PC-3 (cell line): ENCODE data around the gene CA11. TPM values are rescaled to one million over a fixed set of nuclear protein-coding genes. Genes with fewer than 3 reads are reported as not detected.

Experiments
- ATAC-seq: fragments of 200-7000 bp; cut with Tn5 transposase; 2 replicates; pipeline ENCODE4 v1.9.1; 2020; ENCODE audit warnings: mild to moderate bottlenecking, moderate library complexity
- BruUV-seq: library from RNA; stranded (reverse); fragments of 400-500 nt; replicated peaks from 2 replicates; lab custom pipeline; 2021; lab: Mats Ljungman, UMichigan
- CTCF ChIA-PET: fragments of 300-600 bp; sonication (Branson Sonifier 250); formaldehyde crosslinking; loops from one replicate; lab custom pipeline; 2022; ENCODE audit warnings: antibody characterized with exemption; lab: Charles Lee
- POLR2A ChIA-PET: fragments of 300-600 bp; sonication (Branson Sonifier 250); formaldehyde crosslinking; loops from one replicate; lab custom pipeline; 2022; ENCODE audit warnings: antibody characterized with exemption; ENCODE audit not compliant: unreplicated experiment; lab: Charles Lee
- DNase-seq: peaks from one replicate; pipeline ENCODE4 v3.0.0-alpha.2; 2015
- H2AFZ ChIP-seq: fragments of 300-600 bp; sonication (generic); 2 replicates; pipeline ENCODE4 v1.6.0; 2016; ENCODE audit warnings: antibody characterized with exemption, low read length
- H3F3A ChIP-seq: fragments of 300-600 bp; sonication (generic); one replicate; pipeline ENCODE4 v1.6.0; 2017; ENCODE audit warnings: antibody characterized with exemption, low read length, control low read depth, mild to moderate bottlenecking; ENCODE audit not compliant: unreplicated experiment
- H3K27ac ChIP-seq: fragments of 300-600 bp; sonication (generic); 2 replicates; pipeline ENCODE4 v1.5.1; 2016; ENCODE audit warnings: mild to moderate bottlenecking, low read length
- H3K27me3 ChIP-seq: fragments of 300-600 bp; sonication (generic); 2 replicates; pipeline ENCODE4 v1.6.1; 2016; ENCODE audit warnings: low read length, mixed read lengths
- H3K36me3 ChIP-seq: fragments of 300-600 bp; sonication (generic); 2 replicates; pipeline ENCODE4 v1.6.1; 2016; ENCODE audit warnings: low read depth, mixed run types, low read length, mixed read lengths
- H3K4me1 ChIP-seq: fragments of 300-600 bp; sonication (generic); 2 replicates; pipeline ENCODE4 v1.5.1; 2016; ENCODE audit warnings: low read length; ENCODE audit not compliant: insufficient read depth
- H3K4me2 ChIP-seq: fragments of 300-600 bp; sonication (generic); 2 replicates; pipeline ENCODE4 v1.6.0; 2016; ENCODE audit warnings: low read length
- H3K4me3 ChIP-seq: fragments of 300-600 bp; sonication (generic); 2 replicates; pipeline ENCODE4 v1.5.1; 2016; ENCODE audit warnings: mild to moderate bottlenecking, low read length, mixed read lengths
- H3K79me2 ChIP-seq: fragments of 300-600 bp; sonication (generic); 2 replicates; pipeline ENCODE4 v1.6.1; 2017; ENCODE audit warnings: low read length, mixed read lengths
- H3K9ac ChIP-seq: fragments of 300-600 bp; sonication (generic); 2 replicates; pipeline ENCODE4 v1.6.0; 2016; ENCODE audit warnings: mild to moderate bottlenecking, low read length
- H3K9me2 ChIP-seq: fragments of 300-600 bp; sonication (generic); replicated peaks from 2 replicates; pipeline ENCODE4 v1.6.1; 2016; ENCODE audit warnings: mixed run types, low read length, mixed read lengths
- H3K9me3 ChIP-seq: fragments of 300-600 bp; sonication (generic); 2 replicates; pipeline ENCODE4 v1.6.1; 2016; ENCODE audit warnings: low read length, mixed read lengths
- H4K20me1 ChIP-seq: fragments of 300-600 bp; sonication (generic); 2 replicates; pipeline ENCODE4 v1.6.1; 2016; ENCODE audit warnings: low read length, mixed read lengths
- CTCF ChIP-seq: fragments of 300-600 bp; sonication (generic); conservative IDR thresholded peaks from 2 replicates; pipeline ENCODE4 v1.5.1; 2017; ENCODE audit warnings: antibody characterized with exemption, low read depth, mild to moderate bottlenecking, low read length
- EZH2 ChIP-seq: fragments of 300-600 bp; sonication (generic); IDR thresholded peaks from one replicate; pipeline ENCODE4 v1.6.1; 2017; ENCODE audit warnings: antibody characterized with exemption, mild to moderate bottlenecking, low read length; ENCODE audit not compliant: unreplicated experiment
- EZH2phosphoT487 ChIP-seq: fragments of 300-600 bp; sonication (generic); IDR thresholded peaks from 2 replicates; pipeline ENCODE4 v1.6.1; 2018; ENCODE audit warnings: mild to moderate bottlenecking, antibody characterized with exemption, low read length, borderline replicate concordance
- intact Hi-C: fragments of 100-400 bp; cut with micrococcal nuclease; formaldehyde crosslinking; loops from 2 replicates; pipeline ENCODE4 v1.9.0; 2023
- total RNA-seq: library from RNA; depleted of rRNA; stranded (reverse); fragments of >200 nt; gene quantifications from 2 replicates; pipeline ENCODE4 v1.2.3, GENCODE V29; 2014

Gene CA11
- total RNA-seq, 1 experiment from 2014 or later = 4.1 TPM

GRCh38 chr19:48623556-48624066 is 22.4 kb downstream of the CA11 start:
- H3F3A ChIP-seq = no peaks in the 10 kb centered on the region
- no peak for DNase-seq
- no peak overlapping the region for H3K4me2 ChIP-seq
- no peaks in the 10 kb centered on the region for H4K20me1 ChIP-seq
- H3K36me3 ChIP-seq = 0 out of 2 replicates have a peak, but pooled peaks cover under 1% of the 10 kb centered on the region
- H3K9me2 ChIP-seq = no peaks in the 10 kb centered on the region
- H3K9me3 ChIP-seq = no peaks in the 10 kb centered on the region
- no peak overlapping the region for H3K27ac ChIP-seq
- CTCF ChIA-PET = no interaction called here
- intact Hi-C loops = no loop called here
- POLR2A ChIA-PET = no interaction called here
- H3K4me3 ChIP-seq = no peak overlapping the region
- H2AFZ ChIP-seq = no peak overlapping the region
- H3K4me1 ChIP-seq = 0 out of 2 replicates have a peak, but pooled peaks cover 7% of the 10 kb centered on the region
- TF ChIP-seq EZH2 = no peak
- TF ChIP-seq CTCF = no peak
- TF ChIP-seq EZH2phosphoT487 = no peak
- no peak for ATAC-seq
- H3K79me2 ChIP-seq = peaks cover 12% of the 10 kb centered on the region
- no TSS peak for BruUV-seq
- no peak overlapping the region for H3K9ac ChIP-seq
- H3K27me3 ChIP-seq = no peaks in the 10 kb centered on the region

- DNase-seq (no peak), ATAC-seq (no peak; the same call in 1 of the 2 replicates)
- Histone ChIP-seq H3K9me3 (no peaks in the 10 kb centered on the region), H4K20me1 (peaks cover 32% of the 10 kb centered on the region), H3K4me1 (peaks cover 27% of the 10 kb centered on the region), H3K79me2 (peaks cover 42% of the 10 kb centered on the region), H3K4me3 (peak overlapping the region; percentile 100), H3K9me2 (no peaks in the 10 kb centered on the region), H3K9ac (peak overlapping the region; percentile 99), H3K27me3 (no peaks in the 10 kb centered on the region), H2AFZ (peak overlapping the region; percentile 87), H3K4me2 (peak overlapping the region; percentile 95), H3F3A (no peaks in the 10 kb centered on the region), H3K27ac (peak overlapping the region; percentile 47), H3K36me3 (peaks cover 35% of the 10 kb centered on the region)
- TF ChIP-seq CTCF (no peak), EZH2phosphoT487 (no peak), EZH2 (no peak)
- TSS peak; percentile 85 for BruUV-seq
- POLR2A ChIA-PET = interaction anchor here (0.5 to 0.6 kb wide), 3 partner anchors 13 to 1302 kb away, joined by 3 to 8 read pairs (median 5); no protein-coding TSS in a partner anchor
- CTCF ChIA-PET = no interaction called here
- intact Hi-C loops = loop anchor here (1.0 kb wide), 1 partner anchor 17 kb away; the partner anchor contains the start of gene DBP
Observed at GRCh38 chr19:48619692-48620585, 26.0 kb downstream of the CA11 start.
